ENCODE measurements around the gene SLC35A2. TPM values are rescaled to one million over a fixed set of nuclear protein-coding genes. Genes with fewer than 3 reads are reported as not detected.

SLC35A2 gene

Small RNA genes lying within 50 kb of the gene (small RNA-seq; reads per million reads assigned to genes)
- gene RNU6-722P (ENCODE audit: insufficient read depth), result not detected
